Limb (tissue), 2 donors: Measurements from ENCODE around the gene DGCR6L.
A peak's percentile ranks its signal among the peaks of the same experiment; 100 is the strongest.
"Not testable (repeated sequence)": the region's sequence is repeated elsewhere in the genome, so short reads cannot be mapped to it uniquely, and the experiment has no call there.

Experiments used
- DNase-seq, 2 donors: peaks; one replicate each; pipeline ENCODE4 v3.0.0-alpha.2; 2016; ENCODE audit errors: extremely low spot score in 2 of 2

DGCR6L gene

GRCh38 chr22:20276468-20276867, 43.4 kb downstream of the DGCR6L start:
- no peak for DNase-seq

GRCh38 chr22:20275836-20276235, 44.0 kb downstream of the DGCR6L start:
- no peak for DNase-seq

GRCh38 chr22:20275325-20275724, 44.5 kb downstream of the DGCR6L start:
- not testable (repeated sequence) for DNase-seq

GRCh38 chr22:20274374-20274773, 45.5 kb downstream of the DGCR6L start:
- DNase-seq, result not testable (repeated sequence)

- peak; percentile 30 to 58 for DNase-seq
These were observed 46.1 kb downstream of the DGCR6L start for GRCh38 chr22:20273758-20274181.

- DNase-seq, result no peak
These were observed 47.2 kb downstream of the DGCR6L start for GRCh38 chr22:20272700-20273099.

GRCh38 chr22:20272174-20272573, 47.7 kb downstream of the DGCR6L start:
- DNase-seq, result no peak

- no peak for DNase-seq
These were observed 48.5 kb downstream of the DGCR6L start for GRCh38 chr22:20271114-20271994.

- DNase-seq, result not testable (repeated sequence)
These were observed 49.4 kb downstream of the DGCR6L start for GRCh38 chr22:20270190-20271113.

GRCh38 chr22:20269673-20270072, 50.2 kb downstream of the DGCR6L start:
- not testable (repeated sequence) for DNase-seq

- DNase-seq, result not testable (repeated sequence)
These were observed 50.7 kb downstream of the DGCR6L start for GRCh38 chr22:20269201-20269600.

GRCh38 chr22:20268279-20269012, 51.4 kb downstream of the DGCR6L start, which contains the start of gene RTN4R:
TSS of gene RTN4R (minus strand) at chr22:20268318. CDS start at chr22:20268092, 226 bp downstream.
- DNase-seq, result peak; percentile 41 to 85

- peak in 1 of 2 donors; percentile 63 for DNase-seq
These were observed 52.2 kb downstream of the DGCR6L start for GRCh38 chr22:20267441-20268278.

- DNase-seq, result not testable (repeated sequence)
These were observed 53.0 kb downstream of the DGCR6L start for GRCh38 chr22:20266667-20267440.

- DNase-seq, result not testable (repeated sequence)
These were observed 53.8 kb downstream of the DGCR6L start for GRCh38 chr22:20265772-20266666.

GRCh38 chr22:20264614-20265452, 55.0 kb downstream of the DGCR6L start:
- DNase-seq, result no peak
